NCI-H2107 treated with DMSO at 0.1 percent for 48 hours (cell line): ENCODE measurements around the gene CHRNG.

ENCODE experiments used
- DNase-seq: peaks from one replicate; lab custom pipeline; 2025; ENCODE audit not compliant: unreplicated experiment; lab: John Stamatoyannopoulos, UW

CHRNG gene

DNA sequence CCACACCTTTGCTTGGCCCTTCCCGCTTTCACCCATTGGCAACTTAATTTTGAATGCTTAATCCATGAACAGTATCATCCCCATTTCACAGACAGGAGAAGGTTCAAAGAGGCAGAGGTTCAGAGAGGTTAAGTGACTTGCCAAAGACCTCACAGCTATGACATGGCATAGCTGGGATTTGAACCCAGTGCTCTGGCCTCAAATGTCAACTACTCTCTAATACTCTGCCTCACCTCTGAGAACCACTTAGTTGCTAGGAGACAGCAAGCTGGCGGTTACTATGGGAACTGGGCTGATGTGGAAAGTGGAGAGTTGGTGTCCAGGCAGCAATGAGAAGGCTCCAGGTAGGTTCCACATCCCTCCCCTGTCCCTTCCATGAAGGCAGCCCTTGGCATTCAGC, 35.1 kb upstream of the CHRNG start:
- no peak for DNase-seq

- no peak for DNase-seq
Observed at GRCh38 chr2:232505856-232506255, 33.6 kb upstream of the CHRNG start.

GRCh38 chr2:232506709-232507108, 32.8 kb upstream of the CHRNG start:
- no peak for DNase-seq

GRCh38 chr2:232508251-232508650, 31.2 kb upstream of the CHRNG start:
- DNase-seq = no peak

DNA sequence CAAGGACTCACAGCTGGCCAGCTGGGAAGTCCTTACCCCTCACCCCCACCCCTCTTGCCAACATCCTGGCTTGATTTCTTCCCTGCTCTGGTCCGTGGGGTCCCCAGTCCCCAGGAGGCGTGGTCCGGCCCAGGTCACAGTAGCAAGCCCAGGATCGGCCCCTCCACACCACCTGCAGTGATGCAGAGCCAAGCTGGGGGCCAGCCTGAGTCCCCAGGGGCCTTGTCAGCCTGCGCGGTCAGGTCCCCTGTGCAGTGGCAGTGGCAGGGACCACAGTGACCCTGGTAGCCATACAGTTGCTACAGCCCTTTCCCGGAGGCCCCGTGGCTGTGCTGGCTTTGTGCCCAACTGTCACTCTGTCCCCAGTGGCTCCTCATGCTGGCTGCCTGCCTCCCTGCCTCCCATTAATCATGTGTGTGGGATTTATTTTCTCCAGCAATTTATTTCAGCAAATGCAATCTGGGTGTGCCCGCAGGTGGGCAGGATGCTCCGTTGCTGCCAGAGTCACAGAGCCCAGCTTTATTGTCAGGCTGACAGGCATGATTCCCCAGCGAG, 28.1 kb upstream of the CHRNG start:
- no peak for DNase-seq

DNA sequence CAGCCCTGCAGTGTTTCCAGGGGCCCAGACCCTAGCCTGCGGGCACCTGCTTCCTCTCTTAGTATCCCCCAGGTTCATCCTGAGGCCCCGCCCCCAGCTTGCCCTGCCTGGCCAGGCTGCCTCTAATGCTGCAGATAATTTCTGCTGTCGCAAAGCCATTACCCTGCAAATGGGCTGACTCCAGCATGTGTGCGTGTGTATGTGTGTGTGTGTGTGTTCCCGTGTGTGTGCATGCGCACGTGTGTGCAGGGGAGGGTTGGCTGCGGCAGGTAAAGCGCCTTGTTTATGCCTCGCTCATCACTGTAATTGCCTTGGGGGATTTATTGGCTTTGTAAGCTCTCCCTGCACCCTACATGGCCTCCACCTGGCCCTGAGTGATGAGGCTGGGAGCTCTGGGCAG, 26.9 kb upstream of the CHRNG start:
- no peak for DNase-seq

DNA sequence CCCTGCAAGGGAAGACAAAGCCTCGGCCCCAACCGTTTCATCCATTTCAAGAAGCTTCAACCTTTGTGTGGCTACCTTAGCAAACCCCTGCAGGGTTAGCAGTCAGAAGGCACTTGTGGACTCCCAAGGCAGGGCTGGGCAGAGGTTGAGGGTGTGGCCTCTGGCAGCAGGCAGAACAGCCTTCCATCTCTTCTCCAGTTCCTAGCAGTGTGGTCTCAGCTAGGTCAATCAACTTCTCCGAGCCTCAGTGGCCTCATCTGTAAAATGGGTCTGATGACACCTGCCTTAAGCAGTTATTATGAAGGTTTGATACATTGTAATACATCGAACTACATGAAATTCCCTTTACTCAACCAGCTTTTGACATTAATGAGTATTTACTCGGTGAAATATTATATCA, 26.1 kb upstream of the CHRNG start:
- DNase-seq = no peak

DNA sequence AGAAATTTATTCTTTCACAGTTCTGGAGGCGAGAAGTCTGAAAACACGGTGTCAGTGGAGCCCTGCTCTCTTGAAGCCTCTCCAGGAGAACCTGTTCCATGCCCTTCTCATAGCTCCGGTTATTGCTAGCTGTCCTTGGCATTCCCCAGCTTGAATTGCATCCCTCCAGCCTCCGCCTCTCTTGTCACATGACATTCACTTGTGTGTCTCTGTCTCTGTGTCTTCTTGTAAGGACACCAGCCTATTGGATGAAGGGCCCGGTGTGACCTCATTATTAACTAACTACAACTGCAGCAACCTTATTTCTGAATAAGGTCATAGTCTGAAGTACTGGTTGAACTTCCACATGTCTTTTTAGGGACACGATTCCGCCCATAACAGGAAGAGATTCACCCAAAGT, 23.9 kb upstream of the CHRNG start:
- DNase-seq = no peak

- no peak for DNase-seq
Observed at GRCh38 chr2:232516551-232516950, 22.9 kb upstream of the CHRNG start.

- DNase-seq = no peak
Observed at GRCh38 chr2:232518844-232519243, 20.6 kb upstream of the CHRNG start.

DNA sequence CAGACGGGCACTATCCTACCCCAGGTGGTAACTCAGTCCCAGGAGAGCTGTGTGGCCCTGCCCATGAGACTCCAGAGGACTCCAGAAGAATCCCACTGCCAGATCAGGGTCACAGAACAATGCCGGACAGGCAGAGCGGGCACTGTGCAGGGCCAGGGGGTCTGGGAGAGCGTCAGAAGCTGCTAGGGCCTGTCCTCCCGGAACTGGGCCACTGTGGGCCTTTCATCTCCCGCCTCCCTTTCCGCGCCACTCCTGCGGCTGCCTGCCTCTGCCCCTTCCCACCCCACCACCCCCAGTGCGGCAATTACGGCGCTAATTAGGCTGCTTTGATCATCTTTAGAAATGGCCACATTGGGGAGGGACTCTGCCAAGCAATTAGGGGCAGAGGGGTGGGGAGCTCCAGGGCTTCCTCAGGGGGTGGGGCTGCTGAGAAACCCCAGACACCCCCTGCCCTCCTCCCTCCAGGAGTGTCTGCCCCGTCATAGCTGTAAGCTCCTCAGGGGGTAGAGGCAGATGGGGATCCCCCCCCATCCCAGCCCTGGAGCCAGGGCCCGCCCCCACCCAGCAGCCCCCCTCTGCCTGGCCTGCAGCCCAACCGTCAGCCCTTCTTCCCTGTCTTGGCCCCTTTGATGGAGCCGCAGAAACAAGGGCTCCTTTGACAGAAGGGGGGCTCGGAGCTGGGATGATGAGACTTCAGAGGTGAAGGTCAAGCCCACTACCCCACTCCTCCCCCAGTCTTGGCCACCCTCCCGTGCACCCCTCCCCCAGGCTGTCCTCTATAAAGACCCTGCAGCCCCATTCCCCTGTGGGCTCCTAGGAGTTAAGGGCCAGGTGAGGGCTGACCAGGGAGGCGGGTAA, 19.7 kb upstream of the CHRNG start, which contains the start of gene PRSS56:
Gene PRSS56 (plus strand): TSS at position 808 of the 858 bp plus-strand sequence. CDS start 211 bp downstream, outside the sequence.
- DNase-seq = no peak

- no peak for DNase-seq
Observed at GRCh38 chr2:232520489-232520888, 19.0 kb upstream of the CHRNG start.

DNA sequence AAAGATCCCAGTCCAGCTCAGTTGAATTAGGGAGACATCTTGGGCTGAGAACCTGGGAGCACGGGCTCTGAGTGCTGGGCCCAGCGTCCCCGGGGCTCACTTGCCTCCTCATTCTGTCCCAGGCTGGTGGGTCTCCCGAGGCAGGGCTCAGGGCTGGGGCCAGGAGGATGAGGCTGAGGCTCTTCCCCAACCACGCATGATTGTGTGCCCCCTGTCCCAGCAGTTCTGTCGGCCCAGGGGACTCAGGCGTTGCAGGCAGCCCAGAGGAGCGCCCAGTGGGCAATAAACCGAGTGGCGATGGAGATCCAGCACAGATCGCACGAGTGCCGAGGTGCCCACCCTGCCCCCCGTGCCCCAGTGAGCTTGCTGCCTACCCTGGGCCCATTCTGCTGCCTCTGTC, 18.4 kb upstream of the CHRNG start:
- DNase-seq = no peak

DNA sequence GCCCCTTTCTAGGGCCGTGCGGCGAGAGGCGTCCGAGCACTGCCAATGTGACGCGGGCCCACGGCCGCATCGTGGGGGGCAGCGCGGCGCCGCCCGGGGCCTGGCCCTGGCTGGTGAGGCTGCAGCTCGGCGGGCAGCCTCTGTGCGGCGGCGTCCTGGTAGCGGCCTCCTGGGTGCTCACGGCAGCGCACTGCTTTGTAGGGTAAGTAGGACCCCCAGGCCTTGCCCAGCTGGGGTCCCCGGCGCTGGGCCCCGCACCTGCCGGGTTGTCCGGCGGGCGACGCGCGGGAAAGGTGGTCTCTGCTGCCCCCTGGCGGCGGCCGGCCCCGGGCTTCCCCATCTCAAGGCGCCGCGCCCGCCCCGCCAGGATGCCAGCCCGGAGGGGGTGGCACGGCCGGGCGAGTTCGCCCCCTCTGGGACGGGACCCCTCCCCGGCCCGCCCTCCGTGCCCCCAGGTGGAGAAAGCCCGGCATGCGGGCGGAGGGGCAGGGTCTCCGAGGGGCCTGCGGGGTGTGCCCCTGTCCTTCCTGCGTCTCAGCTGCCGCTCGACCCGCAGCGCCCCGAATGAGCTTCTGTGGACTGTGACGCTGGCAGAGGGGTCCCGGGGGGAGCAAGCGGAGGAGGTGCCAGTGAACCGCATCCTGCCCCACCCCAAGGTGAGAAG, 17.4 kb upstream of the CHRNG start:
- DNase-seq = no peak

GRCh38 chr2:232522623-232523401, 16.7 kb upstream of the CHRNG start:
- no peak for DNase-seq

DNA sequence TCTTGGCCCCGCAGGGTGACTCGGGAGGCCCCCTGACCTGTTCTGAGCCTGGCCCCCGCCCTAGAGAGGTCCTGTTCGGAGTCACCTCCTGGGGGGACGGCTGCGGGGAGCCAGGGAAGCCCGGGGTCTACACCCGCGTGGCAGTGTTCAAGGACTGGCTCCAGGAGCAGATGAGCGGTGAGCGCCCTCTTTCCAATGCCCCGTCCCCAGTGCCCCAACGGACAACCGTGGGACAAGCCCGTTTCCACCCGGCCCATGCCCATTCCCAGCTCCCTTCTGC, 16.1 kb upstream of the CHRNG start:
- DNase-seq = no peak

DNA sequence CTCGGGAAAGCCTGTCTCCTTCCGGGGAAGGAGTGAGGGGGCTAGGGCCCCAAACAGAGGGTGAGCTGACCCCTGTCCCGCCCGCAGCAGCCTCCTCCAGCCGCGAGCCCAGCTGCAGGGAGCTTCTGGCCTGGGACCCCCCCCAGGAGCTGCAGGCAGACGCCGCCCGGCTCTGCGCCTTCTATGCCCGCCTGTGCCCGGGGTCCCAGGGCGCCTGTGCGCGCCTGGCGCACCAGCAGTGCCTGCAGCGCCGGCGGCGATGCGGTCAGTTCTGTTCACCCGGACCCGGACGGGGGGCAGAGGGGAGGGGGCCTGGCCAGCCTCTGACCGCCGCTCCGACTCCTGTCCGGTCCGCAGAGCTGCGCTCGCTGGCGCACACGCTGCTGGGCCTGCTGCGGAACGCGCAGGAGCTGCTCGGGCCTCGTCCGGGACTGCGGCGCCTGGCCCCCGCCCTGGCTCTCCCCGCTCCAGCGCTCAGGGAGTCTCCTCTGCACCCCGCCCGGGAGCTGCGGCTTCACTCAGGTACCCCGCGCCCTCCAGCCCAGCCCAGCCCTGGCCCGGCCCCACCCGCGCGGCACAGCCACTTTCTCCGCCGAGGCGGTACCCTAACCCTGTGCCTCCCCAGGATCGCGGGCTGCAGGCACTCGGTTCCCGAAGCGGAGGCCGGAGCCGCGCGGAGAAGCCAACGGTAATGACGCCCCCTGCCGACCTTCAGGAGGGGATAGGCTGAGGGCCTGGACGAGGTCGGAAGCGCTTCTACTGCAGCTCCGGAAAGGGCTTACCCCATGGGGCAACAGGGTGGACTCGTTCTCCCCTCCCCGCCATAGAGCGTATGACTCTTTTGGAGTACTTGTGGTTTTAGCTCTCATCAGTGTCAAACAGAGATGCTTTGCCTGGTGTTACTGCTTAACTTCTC, 15.6 kb upstream of the CHRNG start:
- DNase-seq = no peak

DNA sequence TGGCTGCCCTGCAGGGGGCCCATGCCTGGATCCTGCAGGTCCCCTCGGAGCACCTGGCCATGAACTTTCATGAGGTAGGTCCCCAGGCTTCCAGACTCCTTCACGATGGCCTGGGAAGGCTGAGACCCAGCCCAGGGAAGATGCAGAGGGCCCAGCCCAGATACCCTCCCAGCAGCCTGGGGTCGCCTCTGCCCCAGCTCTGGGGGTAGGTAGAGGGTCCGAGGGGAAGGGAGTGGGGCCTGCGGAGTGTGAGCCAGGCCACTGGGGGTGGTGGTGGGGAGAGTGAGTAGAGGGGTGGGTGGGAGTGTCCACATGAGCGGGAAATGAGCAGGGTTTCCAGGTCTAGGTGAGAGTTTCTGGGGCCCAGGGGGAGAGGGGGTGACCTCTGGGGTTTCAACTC, 14.7 kb upstream of the CHRNG start:
- no peak for DNase-seq

- no peak for DNase-seq
Observed at GRCh38 chr2:232525199-232525598, 14.3 kb upstream of the CHRNG start.

DNA sequence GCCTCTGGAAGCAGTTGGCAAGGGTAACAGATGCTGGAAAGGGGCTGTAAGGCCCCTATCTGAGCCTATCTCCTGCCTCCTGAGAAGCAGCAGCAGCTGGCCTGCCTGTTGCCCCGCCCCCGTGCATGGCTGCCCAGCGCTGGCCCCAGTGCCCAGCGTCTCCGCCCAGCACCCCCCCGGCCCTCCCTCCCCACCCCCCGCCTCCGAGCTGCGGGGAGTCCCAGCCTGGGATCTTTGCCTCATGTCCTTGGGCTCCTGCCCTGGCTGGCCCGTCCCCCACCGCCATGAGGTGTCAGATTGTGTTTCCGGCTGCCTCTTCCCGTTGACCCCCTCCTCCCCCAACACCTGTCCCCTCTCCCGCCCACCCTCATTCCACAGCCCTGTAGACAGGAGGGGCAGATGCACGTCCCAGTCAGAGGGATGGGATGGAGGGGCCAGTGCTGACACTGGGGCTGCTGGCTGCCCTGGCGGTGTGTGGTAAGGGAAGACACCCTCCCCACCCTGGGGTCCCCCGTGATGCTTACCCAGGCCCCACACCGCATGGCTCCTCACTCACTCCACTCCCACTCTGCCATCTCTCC, 13.6 kb upstream of the CHRNG start, which contains the start of gene CHRND:
Gene CHRND (plus strand): TSS at position 370 of the 581 bp plus-strand sequence. CDS start 56 bp downstream, at position 426.
- DNase-seq = no peak
